Tibial nerve (tissue), 4 donors: ENCODE results near the gene FTSJ3.

Experiments used
- CTCF ChIP-seq, 5 experiments: fragments of 200-600 bp in 3 of 5; fragments of 450-650 bp in 2 of 5; sonication (generic) in 3 of 5; IDR thresholded peaks; one replicate each; pipeline ENCODE4 v1.5.1; 2016 to 2019; ENCODE audit warnings: antibody characterized with exemption in 5 of 5, mild to moderate bottlenecking in 3 of 5, moderate library complexity in 2 of 5
- EP300 ChIP-seq, 2 donors: sonication (generic); formaldehyde crosslinking; IDR thresholded peaks; one replicate each; pipeline ENCODE4 v1.6.1; 2017; ENCODE audit warnings: antibody characterized with exemption in 2 of 2, mild to moderate bottlenecking in 1 of 2

GRCh38 chr17:63786971-63787711 is 40.3 kb downstream of the FTSJ3 start:
- TF ChIP-seq CTCF (IDR thresholded peaks at IDR 0.05) (no peak), EP300 (IDR thresholded peaks at IDR 0.05) (no peak)
